K562 (cell line): ENCODE results near the gene RARRES2. TPM values are rescaled to one million over a fixed set of nuclear protein-coding genes. Genes with fewer than 3 reads are reported as not detected.

Experiments
- ATAC-seq: fragments of 200-7000 bp; cut with Tn5 transposase; 3 replicates; pipeline ENCODE4 v1.9.1; 2020; ENCODE audit warnings: moderate library complexity
- BruUV-seq: library from RNA; stranded (reverse); fragments of 400-500 nt; replicated peaks from 2 replicates; lab custom pipeline; 2021; lab: Mats Ljungman, UMichigan
- CTCF ChIA-PET: fragments of 300-600 bp; formaldehyde crosslinking; extraction: SDS; loops from one replicate; lab custom pipeline; 2021; ENCODE audit warnings: low intra/inter-chr PET ratio; lab: Yijun Ruan, JAX
- POLR2A ChIA-PET: fragments of 300-600, 350-650 bp; sonication (Branson Sonifier 250); formaldehyde crosslinking; extraction: SDS; loops from one replicate; lab custom pipeline; 2021; ENCODE audit warnings: antibody characterized with exemption, inconsistent platforms; lab: Yijun Ruan, JAX
- DNase-seq, 4 experiments: peaks; one replicate each; pipeline versions ENCODE4 v3.0.0 to v3.0.0-alpha.2; 2011 to 2018; ENCODE audit warnings: low spot score in 3 of 4, mixed read lengths in 3 of 4; ENCODE audit errors: extremely low read depth in 1 of 4
- FAIRE-seq: peaks from 2 replicates; lab custom pipeline; 2011; peaks lifted over from hg19 to GRCh38; lab: Jason Lieb, UNC
- H2AFZ ChIP-seq: 2 replicates; pipeline ENCODE4 v1.6.0; 2011; ENCODE audit warnings: low read depth, low read length, control low read depth, inconsistent platforms
- H3K27ac ChIP-seq: fragments of 200-600 bp; 3 replicates; pipeline ENCODE4 v1.8.0; 2011; ENCODE audit warnings: low read depth, mild to moderate bottlenecking, control low read depth, inconsistent platforms, low read length, moderate library complexity, mixed read lengths; ENCODE audit errors: extremely low read depth
- H3K27me3 ChIP-seq, 2 experiments: fragments of 300-600 bp in 1 of 2; 2 replicates in 1 of 2; 3 replicates in 1 of 2; pipeline versions ENCODE4 v1.6.0 to v1.8.0; 2011; ENCODE audit warnings: inconsistent platforms in 2 of 2, low read length in 2 of 2, mild to moderate bottlenecking in 1 of 2, mixed read lengths in 1 of 2, moderate library complexity in 1 of 2; ENCODE audit not compliant: control insufficient read depth in 2 of 2, insufficient read depth in 2 of 2
- H3K36me3 ChIP-seq: fragments of 300-600 bp; 3 replicates; pipeline ENCODE4 v1.8.0; 2011; ENCODE audit warnings: mild to moderate bottlenecking, low read length, inconsistent platforms; ENCODE audit not compliant: control insufficient read depth, insufficient read depth
- H3K4me1 ChIP-seq, 2 experiments: fragments of 200-600 bp in 1 of 2; replicated peaks in 1 of 2; 2 replicates in 1 of 2; 3 replicates in 1 of 2; pipeline versions ENCODE4 v1.5.1 to v1.8.0; 2011; ENCODE audit warnings: inconsistent platforms in 2 of 2, low read length in 2 of 2, mild to moderate bottlenecking in 1 of 2, mixed read lengths in 1 of 2, moderate library complexity in 1 of 2; ENCODE audit not compliant: control insufficient read depth in 2 of 2, insufficient read depth in 2 of 2
- H3K4me2 ChIP-seq: 2 replicates; pipeline ENCODE4 v1.6.1; 2011; ENCODE audit warnings: low read length, control low read depth, inconsistent platforms, mixed read lengths; ENCODE audit not compliant: insufficient read depth
- H3K4me3 ChIP-seq: fragments of 200-600 bp; sonication (generic), shearing (Covaris generic); 2 replicates; pipeline ENCODE4 v1.5.1; 2016; ENCODE audit warnings: control low read depth, inconsistent platforms
- H3K79me2 ChIP-seq: fragments of 200-600 bp; 3 replicates; pipeline ENCODE4 v1.8.0; 2011; ENCODE audit warnings: low read length, inconsistent platforms; ENCODE audit not compliant: control insufficient read depth, insufficient read depth
- H3K9ac ChIP-seq, 2 experiments: 2 replicates each; pipeline versions ENCODE4 v1.6.0 to v1.6.1; 2011; ENCODE audit warnings: low read depth in 2 of 2, low read length in 2 of 2, control low read depth in 1 of 2, inconsistent platforms in 1 of 2, mild to moderate bottlenecking in 1 of 2, mixed read lengths in 1 of 2; ENCODE audit not compliant: insufficient read depth in 1 of 2
- H3K9me1 ChIP-seq: one replicate; pipeline ENCODE4 v1.6.0; 2011; ENCODE audit warnings: inconsistent platforms, mild to moderate bottlenecking, low read length, moderate library complexity; ENCODE audit not compliant: control insufficient read depth, insufficient read depth
- H3K9me3 ChIP-seq: replicated peaks from 2 replicates; pipeline ENCODE4 v1.5.1; 2011; ENCODE audit warnings: low read depth, low read length, inconsistent platforms; ENCODE audit not compliant: control insufficient read depth, insufficient read depth
- H4K20me1 ChIP-seq: replicated peaks from 2 replicates; pipeline ENCODE4 v1.6.1; 2011; ENCODE audit warnings: low read length, inconsistent platforms, mixed read lengths; ENCODE audit not compliant: control insufficient read depth, insufficient read depth
- ID3 ChIP-seq, 2 experiments: fragments of 250-450 bp in 1 of 2; fragments of 450-650 bp in 1 of 2; sonication (Bioruptor Pico) in 1 of 2; IDR thresholded peaks; 2 replicates each; pipeline versions ENCODE4 v1.6.1 to v1.8.0; 2016 to 2021; ENCODE audit warnings: mild to moderate bottlenecking in 2 of 2, moderate library complexity in 2 of 2, missing compliant biosample characterization in 1 of 2, missing genetic modification characterization in 1 of 2
- IRF1 ChIP-seq: sonication (generic); formaldehyde crosslinking; IDR thresholded peaks from 2 replicates; pipeline ENCODE4 v1.8.0; 2022; ENCODE audit warnings: missing genetic modification reagents, mild to moderate bottlenecking, borderline replicate concordance
- KLF16 ChIP-seq: IDR thresholded peaks from 2 replicates; pipeline ENCODE4 v1.6.1; 2016; ENCODE audit warnings: antibody characterized with exemption
- POU5F1 ChIP-seq: fragments of 150-350 bp; IDR thresholded peaks from 2 replicates; pipeline ENCODE4 v1.6.1; 2014; ENCODE audit warnings: borderline replicate concordance, low read length, low read depth, mild to moderate bottlenecking; ENCODE audit not compliant: partially characterized antibody
- TAF7 ChIP-seq: fragments of 450-650 bp; IDR thresholded peaks from 2 replicates; pipeline ENCODE4 v1.6.1; 2016; ENCODE audit warnings: missing genetic modification characterization, missing compliant biosample characterization
- ZNF175 ChIP-seq: fragments of 200-800 bp; sonication (Bioruptor generic); IDR thresholded peaks from 2 replicates; pipeline ENCODE4 v1.6.1; 2016; ENCODE audit warnings: low read depth, mild to moderate bottlenecking, missing genetic modification characterization, missing compliant biosample characterization
- ZNF436 ChIP-seq: fragments of 250-450, 450-650 bp; sonication (Bioruptor Pico); formaldehyde crosslinking; IDR thresholded peaks from 2 replicates; pipeline ENCODE4 v1.7.0; 2020; ENCODE audit warnings: mild to moderate bottlenecking
- WGBS: fragments of 100-300 bp; shearing (Covaris generic); methylation state at CpG from one replicate; pipeline ENCODE4 v1.1.6; 2016; ENCODE audit warnings: low coverage, mixed read lengths; ENCODE audit not compliant: insufficient coverage; ENCODE audit errors: missing lambda C conversion rate; 5-methylcytosine and 5-hydroxymethylcytosine counted together
- in situ Hi-C: fragments of 300-500 bp; cut with MboI; formaldehyde crosslinking; loops from 4 replicates; pipeline ENCODE4 v1.15.0; 2018; ENCODE audit warnings: inconsistent platforms, mixed read lengths
- intact Hi-C: fragments of 100-400 bp; cut with micrococcal nuclease; formaldehyde crosslinking; loops from 2 replicates; pipeline ENCODE4 v1.14.2; 2022
- polyA plus RNA-seq, 8 experiments: library from polyadenylated mRNA; depleted of rRNA in 4 of 8; stranded (reverse) in 5 of 8; unstranded in 3 of 8; fragments of >200 nt; fragmentation: Nextera tagmentation in 2 of 8; fragmentation: Illumina TruSeq in 1 of 8; extraction: Ambion mirVana in 2 of 8; extraction: Trizol in 1 of 8; gene quantifications; 2 replicates each; pipeline versions ENCODE4 v1.2.1 to v1.2.3, GENCODE V29; 2011 to 2014; ENCODE audit warnings: inconsistent platforms in 1 of 8, missing spikeins in 1 of 8
- total RNA-seq, 7 experiments: library from RNA; depleted of rRNA in 6 of 7; stranded (reverse); fragments of >200 nt in 6 of 7; fragmentation: Illumina TruSeq in 2 of 7; extraction: Trizol in 2 of 7; gene quantifications; 2 replicates each; pipeline versions ENCODE4 v1.2.1 to v1.2.3, GENCODE V29; 2011 to 2021; ENCODE audit warnings: low replicate concordance in 1 of 7
- TF ChIP-seq, protein P1 (sequence below), 2 experiments: fragments of 450-650 bp in 1 of 2; sonication (generic) in 1 of 2; formaldehyde crosslinking; conservative IDR thresholded peaks; 2 replicates each; pipeline versions ENCODE4 v1.4.0 to v1.8.1; 2020 to 2022; ENCODE audit warnings: mild to moderate bottlenecking in 1 of 2, missing genetic modification reagents in 1 of 2
- TF ChIP-seq, protein P2 (sequence below): IDR thresholded peaks from 2 replicates; pipeline ENCODE4 v1.6.1; 2016; ENCODE audit warnings: missing genetic modification characterization, missing compliant biosample characterization

The RARRES2 gene
- total and polyA plus RNA-seq, 9 of the 15 experiments (the other 6 are each of a cell fraction or from before 2014, with no cell fraction given) = 0.11 to 1.7 (median 0.23) TPM; not detected in 6

GRCh38 chr7:150321788-150322113 is 19.7 kb downstream of the RARRES2 start (continued):
- TF ChIP-seq, protein P1, sequence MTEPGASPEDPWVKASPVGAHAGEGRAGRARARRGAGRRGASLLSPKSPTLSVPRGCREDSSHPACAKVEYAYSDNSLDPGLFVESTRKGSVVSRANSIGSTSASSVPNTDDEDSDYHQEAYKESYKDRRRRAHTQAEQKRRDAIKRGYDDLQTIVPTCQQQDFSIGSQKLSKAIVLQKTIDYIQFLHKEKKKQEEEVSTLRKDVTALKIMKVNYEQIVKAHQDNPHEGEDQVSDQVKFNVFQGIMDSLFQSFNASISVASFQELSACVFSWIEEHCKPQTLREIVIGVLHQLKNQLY (CRISPR knock-in tag; conservative IDR thresholded peaks at IDR 0.05) = no peak
- TF ChIP-seq, protein P2, sequence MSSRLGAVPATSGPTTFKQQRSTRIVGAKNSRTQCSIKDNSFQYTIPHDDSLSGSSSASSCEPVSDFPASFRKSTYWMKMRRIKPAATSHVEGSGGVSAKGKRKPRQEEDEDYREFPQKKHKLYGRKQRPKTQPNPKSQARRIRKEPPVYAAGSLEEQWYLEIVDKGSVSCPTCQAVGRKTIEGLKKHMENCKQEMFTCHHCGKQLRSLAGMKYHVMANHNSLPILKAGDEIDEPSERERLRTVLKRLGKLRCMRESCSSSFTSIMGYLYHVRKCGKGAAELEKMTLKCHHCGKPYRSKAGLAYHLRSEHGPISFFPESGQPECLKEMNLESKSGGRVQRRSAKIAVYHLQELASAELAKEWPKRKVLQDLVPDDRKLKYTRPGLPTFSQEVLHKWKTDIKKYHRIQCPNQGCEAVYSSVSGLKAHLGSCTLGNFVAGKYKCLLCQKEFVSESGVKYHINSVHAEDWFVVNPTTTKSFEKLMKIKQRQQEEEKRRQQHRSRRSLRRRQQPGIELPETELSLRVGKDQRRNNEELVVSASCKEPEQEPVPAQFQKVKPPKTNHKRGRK (tag) = peak; percentile 54; the same call in 1 of the 2 replicates
- TF ChIP-seq ZNF436 (CRISPR knock-in tag) (no peak), ZNF175 (CRISPR knock-in tag) (no peak), KLF16 (no peak), POU5F1 (no peak), TAF7 (tag) (no peak)

GRCh38 chr7:150317748-150318444 is 23.5 kb downstream of the RARRES2 start:
- ATAC-seq (peak; percentile 48), FAIRE-seq (peak; percentile 87), DNase-seq (peak; percentile 51 to 88 (median 60))
- Histone ChIP-seq H2AFZ (peak overlapping the region; percentile 48), H3K9me3 (no peaks in the 10 kb centered on the region), H3K4me3 (no peak overlapping the region), H3K9ac (peak overlapping the region in 1 of 2 experiments; percentile 45; a peak in 2 of 4 replicates), H3K4me1 (peaks cover 50 to 89% of the 10 kb centered on the region in 2 experiments), H3K4me2 (peak overlapping the region; percentile 67), H4K20me1 (no peaks in the 10 kb centered on the region), H3K36me3 (peaks cover 12% of the 10 kb centered on the region; the same call in 2 of the 3 replicates), H3K27me3 (no peaks in the 10 kb centered on the region), H3K79me2 (peaks cover 70% of the 10 kb centered on the region), H3K27ac (peak overlapping the region; percentile 76), H3K9me1 (peaks cover 4% of the 10 kb centered on the region)
- CTCF ChIA-PET = no interaction called here
- WGBS = 1% methylated on average over 7 of the region's 7 CpGs
- intact Hi-C loops (loop anchor here (10.0 kb wide), 2 partner anchors 677 to 767 kb away; partner anchors contain the start of genes AGAP3, FASTK, NOS3 and TMUB1), in situ Hi-C loops (no loop called here)
- POLR2A ChIA-PET = interaction anchor here (0.6 to 1.2 kb wide), 6 partner anchors 13 to 446 kb away, joined by 3 to 4 read pairs (median 3); a partner anchor contains a TSS
- BruUV-seq = no TSS peak
- TF ChIP-seq ID3 (CRISPR knock-in tag; IDR thresholded peaks at IDR 0.05) = no peak
- peak; percentile 82 for TF ChIP-seq ID3 (tag; IDR thresholded peaks at IDR 0.05)
- no peak for TF ChIP-seq IRF1 (CRISPR knock-in tag)
